ACC112 (cell line): ENCODE measurements around the gene USP8.

Source experiments
- H2AFZ ChIP-seq: fragments of 200-600 bp; sonication (generic); one replicate; pipeline ENCODE4 v1.6.0; 2017; ENCODE audit warnings: antibody characterized with exemption, low read length; ENCODE audit not compliant: unreplicated experiment
- H3K27ac ChIP-seq: fragments of 200-600 bp; sonication (generic); 2 replicates; pipeline ENCODE4 v1.5.1; 2014; ENCODE audit warnings: low read depth, mild to moderate bottlenecking, antibody characterized with exemption, low read length, moderate library complexity
- H3K27me3 ChIP-seq: fragments of 200-600 bp; sonication (generic); 2 replicates; pipeline ENCODE4 v1.6.1; 2014; ENCODE audit warnings: mild to moderate bottlenecking, antibody characterized with exemption, low read length, moderate library complexity, mixed read lengths; ENCODE audit not compliant: insufficient read depth
- H3K36me3 ChIP-seq: fragments of 200-600 bp; sonication (generic); 2 replicates; pipeline ENCODE4 v1.6.1; 2016; ENCODE audit warnings: mild to moderate bottlenecking, antibody characterized with exemption, low read length, moderate library complexity, mixed read lengths; ENCODE audit not compliant: insufficient read depth
- H3K4me1 ChIP-seq: fragments of 200-600 bp; sonication (generic); one replicate; pipeline ENCODE4 v1.6.1; 2016; ENCODE audit warnings: low read length, mixed read lengths; ENCODE audit not compliant: insufficient read depth, unreplicated experiment, control insufficient read depth
- H3K4me3 ChIP-seq: fragments of 200-600 bp; sonication (generic); 2 replicates; pipeline ENCODE4 v1.5.1; 2014; ENCODE audit warnings: mild to moderate bottlenecking, low read depth, low read length
- H3K79me2 ChIP-seq: fragments of 200-600 bp; sonication (generic); one replicate; pipeline ENCODE4 v1.6.0; 2016; ENCODE audit warnings: low read length; ENCODE audit not compliant: control insufficient read depth, unreplicated experiment, insufficient read depth

Gene USP8

GRCh38 chr15:50531766-50532165 lies 107.6 kb downstream of the USP8 start:
- Histone ChIP-seq H3K4me3 (no peak overlapping the region), H2AFZ (no peak overlapping the region)

GRCh38 chr15:50542887-50543210 lies 118.6 kb downstream of the USP8 start:
- no peak overlapping the region for H3K27ac ChIP-seq
- no peaks in the 10 kb centered on the region for H3K27me3 ChIP-seq
- H3K4me1 ChIP-seq, result no peaks in the 10 kb centered on the region
- H2AFZ ChIP-seq, result no peak overlapping the region
- no peaks in the 10 kb centered on the region for H3K79me2 ChIP-seq
- no peak overlapping the region for H3K4me3 ChIP-seq
- no peaks in the 10 kb centered on the region for H3K36me3 ChIP-seq

More at GRCh38 chr15:50531766-50532165, 107.6 kb downstream of the USP8 start:
- no peak overlapping the region for H3K27ac ChIP-seq
- no peaks in the 10 kb centered on the region for H3K27me3 ChIP-seq
- no peaks in the 10 kb centered on the region for H3K79me2 ChIP-seq
- H3K36me3 ChIP-seq, result no peaks in the 10 kb centered on the region
- H3K4me1 ChIP-seq, result no peaks in the 10 kb centered on the region

DNA sequence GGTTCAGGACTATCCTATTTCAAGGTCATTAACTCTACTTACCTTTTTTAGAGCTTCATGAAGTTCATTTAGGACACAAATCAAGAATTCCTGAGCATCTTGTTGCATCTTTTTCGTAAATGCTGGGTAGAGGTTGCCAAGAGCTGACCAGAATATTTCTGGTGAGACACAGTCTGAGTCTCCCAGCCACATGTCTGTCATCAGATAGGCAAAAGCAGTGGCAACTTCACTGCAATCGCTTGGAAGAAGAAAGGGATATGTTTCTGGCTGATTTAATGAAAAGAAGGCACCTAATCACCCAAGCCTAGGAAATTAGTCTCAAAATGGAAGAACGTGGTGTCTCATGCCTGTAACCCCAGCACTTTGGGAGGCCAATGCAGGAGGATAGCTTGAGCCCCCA lies 119.4 kb downstream of the USP8 start:
- Histone ChIP-seq H3K79me2 (no peaks in the 10 kb centered on the region), H3K27ac (no peak overlapping the region), H2AFZ (no peak overlapping the region), H3K4me1 (no peaks in the 10 kb centered on the region), H3K36me3 (no peaks in the 10 kb centered on the region), H3K27me3 (no peaks in the 10 kb centered on the region), H3K4me3 (no peak overlapping the region)

GRCh38 chr15:50544368-50544767 lies 120.2 kb downstream of the USP8 start:
- H3K36me3 ChIP-seq, result no peaks in the 10 kb centered on the region
- no peak overlapping the region for H3K4me3 ChIP-seq
- H3K4me1 ChIP-seq, result no peaks in the 10 kb centered on the region
- H3K79me2 ChIP-seq, result no peaks in the 10 kb centered on the region
- no peaks in the 10 kb centered on the region for H3K27me3 ChIP-seq
- H2AFZ ChIP-seq, result no peak overlapping the region
- H3K27ac ChIP-seq, result no peak overlapping the region

- H3K79me2 ChIP-seq, result no peaks in the 10 kb centered on the region
- H2AFZ ChIP-seq, result no peak within 1 kb of the TSS
- H3K36me3 ChIP-seq, result no peaks in the 10 kb centered on the region
- no peak within 1 kb of the TSS for H3K4me3 ChIP-seq
- no peaks in the 10 kb centered on the region for H3K4me1 ChIP-seq
- H3K27me3 ChIP-seq, result no peaks in the 10 kb centered on the region
- no peak within 1 kb of the TSS for H3K27ac ChIP-seq
Observed at GRCh38 chr15:50546566-50546965, 122.4 kb downstream of the USP8 start, which contains the start of gene USP50. TSS of gene USP50 (minus strand) at chr15:50546666. CDS start at chr15:50546525, 141 bp downstream.

- Histone ChIP-seq H3K36me3 (no peaks in the 10 kb centered on the region), H3K4me3 (no peak overlapping the region)
Observed at GRCh38 chr15:50549326-50549725, 125.1 kb downstream of the USP8 start.

DNA sequence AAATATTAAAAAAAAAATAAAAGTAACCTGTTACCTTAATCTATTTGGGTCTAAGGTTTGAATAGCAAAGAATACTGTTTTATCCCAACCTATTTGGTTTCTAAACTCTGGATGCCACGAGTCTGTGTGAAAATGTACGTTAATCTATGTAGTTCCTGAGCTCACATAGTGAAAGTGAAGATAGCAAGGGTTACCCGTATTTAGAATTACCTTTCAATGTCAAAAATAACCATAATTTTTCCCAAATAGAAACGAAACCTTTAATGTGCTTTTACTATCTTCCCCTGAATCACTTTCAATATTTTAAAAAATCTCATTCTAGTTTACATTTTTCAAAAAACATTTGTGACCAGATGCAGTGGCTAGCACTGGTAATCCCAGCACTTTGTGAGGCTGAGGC lies 128.0 kb downstream of the USP8 start:
- H3K4me3 ChIP-seq, result no peak overlapping the region
- H3K27ac ChIP-seq, result no peak overlapping the region
- H3K4me1 ChIP-seq, result no peaks in the 10 kb centered on the region
- H3K27me3 ChIP-seq, result no peaks in the 10 kb centered on the region
- no peaks in the 10 kb centered on the region for H3K36me3 ChIP-seq
- no peak overlapping the region for H2AFZ ChIP-seq
- no peaks in the 10 kb centered on the region for H3K79me2 ChIP-seq

More at GRCh38 chr15:50549326-50549725, 125.1 kb downstream of the USP8 start:
- Histone ChIP-seq H3K27me3 (no peaks in the 10 kb centered on the region), H3K4me1 (no peaks in the 10 kb centered on the region), H3K79me2 (no peaks in the 10 kb centered on the region), H2AFZ (no peak overlapping the region), H3K27ac (no peak overlapping the region)

GRCh38 chr15:50556642-50557371 lies 132.6 kb downstream of the USP8 start:
- Histone ChIP-seq H3K36me3 (no peaks in the 10 kb centered on the region; the same call in 1 of the 2 replicates), H3K27ac (no peak overlapping the region), H3K79me2 (no peaks in the 10 kb centered on the region), H2AFZ (no peak overlapping the region), H3K27me3 (no peaks in the 10 kb centered on the region), H3K4me1 (no peaks in the 10 kb centered on the region), H3K4me3 (no peak overlapping the region)

DNA sequence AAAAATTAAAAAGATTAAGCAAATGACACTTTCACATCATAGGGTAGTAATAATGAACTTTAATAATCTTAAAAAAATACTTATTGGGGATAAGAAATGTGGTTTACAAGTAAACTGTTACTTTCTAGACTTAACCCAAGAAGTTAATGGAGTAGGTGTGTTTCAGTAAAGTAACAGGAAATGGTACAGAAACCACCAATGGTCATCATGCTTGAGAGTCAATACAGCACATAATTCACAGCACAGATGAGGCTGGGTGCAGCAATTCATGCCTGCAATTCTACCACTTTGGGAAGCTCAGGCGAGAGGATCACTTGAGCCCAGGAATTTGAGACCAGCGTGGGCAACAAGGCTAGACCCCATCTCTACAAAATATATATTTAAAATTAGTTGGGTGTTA lies 133.8 kb downstream of the USP8 start:
- Histone ChIP-seq H3K27me3 (no peaks in the 10 kb centered on the region), H3K79me2 (no peaks in the 10 kb centered on the region), H2AFZ (no peak overlapping the region), H3K36me3 (peaks cover 5% of the 10 kb centered on the region), H3K27ac (no peak overlapping the region), H3K4me1 (no peaks in the 10 kb centered on the region), H3K4me3 (no peak overlapping the region)

- no peaks in the 10 kb centered on the region for H3K4me1 ChIP-seq
- H3K27me3 ChIP-seq, result no peaks in the 10 kb centered on the region
- no peak overlapping the region for H2AFZ ChIP-seq
- peaks cover 13% of the 10 kb centered on the region for H3K36me3 ChIP-seq
- no peak overlapping the region for H3K27ac ChIP-seq
- H3K79me2 ChIP-seq, result no peaks in the 10 kb centered on the region
- no peak overlapping the region for H3K4me3 ChIP-seq
Observed at GRCh38 chr15:50562735-50563640, 138.8 kb downstream of the USP8 start.

DNA sequence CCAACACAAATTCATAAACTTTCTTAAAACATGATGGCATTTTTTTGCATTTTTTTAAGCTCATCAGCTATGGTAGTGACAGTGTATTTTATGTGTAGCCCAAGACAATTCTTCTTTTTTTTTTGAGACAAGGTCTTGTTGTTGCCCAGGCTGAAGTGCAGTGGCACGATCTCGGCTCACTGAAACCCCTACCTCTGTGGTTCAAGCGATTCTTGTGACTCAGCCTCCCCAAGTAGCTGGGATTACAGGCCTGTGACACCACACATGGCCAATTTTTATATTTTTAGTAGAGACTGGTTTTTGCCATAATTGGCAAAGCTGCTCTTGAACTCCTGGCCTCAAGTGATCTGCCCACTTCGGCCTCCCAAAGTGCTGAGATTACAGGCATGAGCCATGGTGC lies 139.6 kb downstream of the USP8 start:
- Histone ChIP-seq H3K4me3 (no peak overlapping the region), H2AFZ (no peak overlapping the region), H3K27ac (no peak overlapping the region), H3K36me3 (peaks cover 13% of the 10 kb centered on the region), H3K79me2 (no peaks in the 10 kb centered on the region), H3K4me1 (no peaks in the 10 kb centered on the region), H3K27me3 (no peaks in the 10 kb centered on the region)
